ENCODE measurements around the gene S100A2.
"Not testable (repeated sequence)": the region's sequence is repeated elsewhere in the genome, so short reads cannot be mapped to it uniquely, and the experiment has no call there.

S100A2 gene

GRCh38 chr1:153531638-153532037 is 34.0 kb downstream of the S100A2 start:
- Histone ChIP-seq H3K9me3 (ENCODE audit: control insufficient read depth, insufficient read depth, low read length) (no peaks in the 10 kb centered on the region), H3K27ac (ENCODE audit: low read length) (no peak overlapping the region), H3K27me3 (ENCODE audit: control insufficient read depth, insufficient read depth, low read length) (no peaks in the 10 kb centered on the region), H3K4me3 (ENCODE audit: low read length) (no peak overlapping the region), H3K36me3 (ENCODE audit: control insufficient read depth, insufficient read depth, low read length) (no peaks in the 10 kb centered on the region), H3K4me1 (ENCODE audit: control insufficient read depth, insufficient read depth, low read length) (peaks cover 15% of the 10 kb centered on the region; the same call in 1 of the 2 replicates)
- no CpG with 5 or more reads among the region's 3 CpGs for WGBS (ENCODE audit: insufficient coverage, insufficient read length)
- no peak for DNase-seq (ENCODE audit: low read depth, low spot score)

GRCh38 chr1:153527683-153528040 is 38.0 kb downstream of the S100A2 start:
- H3K4me1 ChIP-seq (ENCODE audit: control insufficient read depth, insufficient read depth, low read length): peaks cover 3% of the 10 kb centered on the region; the same call in 1 of the 2 replicates
- H3K36me3 ChIP-seq (ENCODE audit: control insufficient read depth, insufficient read depth, low read length): no peaks in the 10 kb centered on the region
- no peak for DNase-seq (ENCODE audit: low read depth, low spot score)
- WGBS (ENCODE audit: insufficient coverage, insufficient read length): no CpG with 5 or more reads among the region's 5 CpGs
- no peaks in the 10 kb centered on the region for H3K9me3 ChIP-seq (ENCODE audit: control insufficient read depth, insufficient read depth, low read length)
- no peak overlapping the region for H3K27ac ChIP-seq (ENCODE audit: low read length)
- H3K4me3 ChIP-seq (ENCODE audit: low read length): no peak overlapping the region
- no peaks in the 10 kb centered on the region for H3K27me3 ChIP-seq (ENCODE audit: control insufficient read depth, insufficient read depth, low read length)

GRCh38 chr1:153527023-153527682 is 38.5 kb downstream of the S100A2 start:
- peaks cover 3% of the 10 kb centered on the region; the same call in 1 of the 2 replicates for H3K4me1 ChIP-seq (ENCODE audit: control insufficient read depth, insufficient read depth, low read length)
- WGBS (ENCODE audit: insufficient coverage, insufficient read length): no CpG with 5 or more reads among the region's 8 CpGs
- no peak for DNase-seq (ENCODE audit: low read depth, low spot score)
- H3K27ac ChIP-seq (ENCODE audit: low read length): no peak overlapping the region
- H3K9me3 ChIP-seq (ENCODE audit: control insufficient read depth, insufficient read depth, low read length): no peaks in the 10 kb centered on the region
- no peaks in the 10 kb centered on the region for H3K36me3 ChIP-seq (ENCODE audit: control insufficient read depth, insufficient read depth, low read length)
- no peaks in the 10 kb centered on the region for H3K27me3 ChIP-seq (ENCODE audit: control insufficient read depth, insufficient read depth, low read length)
- no peak overlapping the region for H3K4me3 ChIP-seq (ENCODE audit: low read length)

GRCh38 chr1:153526132-153526543 is 39.5 kb downstream of the S100A2 start:
- Histone ChIP-seq H3K9me3 (ENCODE audit: control insufficient read depth, insufficient read depth, low read length) (no peaks in the 10 kb centered on the region), H3K4me3 (ENCODE audit: low read length) (no peak overlapping the region), H3K4me1 (ENCODE audit: control insufficient read depth, insufficient read depth, low read length) (peaks cover 3% of the 10 kb centered on the region; the same call in 1 of the 2 replicates), H3K27ac (ENCODE audit: low read length) (no peak overlapping the region), H3K36me3 (ENCODE audit: control insufficient read depth, insufficient read depth, low read length) (no peaks in the 10 kb centered on the region), H3K27me3 (ENCODE audit: control insufficient read depth, insufficient read depth, low read length) (no peaks in the 10 kb centered on the region)
- no CpG with 5 or more reads among the region's 8 CpGs for WGBS (ENCODE audit: insufficient coverage, insufficient read length)
- DNase-seq (ENCODE audit: low read depth, low spot score): no peak

GRCh38 chr1:153525088-153525728 is 40.4 kb downstream of the S100A2 start:
- H3K9me3 ChIP-seq (ENCODE audit: control insufficient read depth, insufficient read depth, low read length): no peaks in the 10 kb centered on the region
- DNase-seq (ENCODE audit: low read depth, low spot score): no peak
- H3K27me3 ChIP-seq (ENCODE audit: control insufficient read depth, insufficient read depth, low read length): no peaks in the 10 kb centered on the region
- H3K4me1 ChIP-seq (ENCODE audit: control insufficient read depth, insufficient read depth, low read length): peaks cover 4% of the 10 kb centered on the region
- H3K36me3 ChIP-seq (ENCODE audit: control insufficient read depth, insufficient read depth, low read length): no peaks in the 10 kb centered on the region
- no peak overlapping the region for H3K4me3 ChIP-seq (ENCODE audit: low read length)
- H3K27ac ChIP-seq (ENCODE audit: low read length): no peak overlapping the region
- WGBS (ENCODE audit: insufficient coverage, insufficient read length): no CpG with 5 or more reads among the region's 3 CpGs

GRCh38 chr1:153522353-153523048 is 43.1 kb downstream of the S100A2 start:
- WGBS (ENCODE audit: insufficient coverage, insufficient read length): no CpG with 5 or more reads among the region's 14 CpGs
- not testable (repeated sequence) for H3K36me3 ChIP-seq (ENCODE audit: control insufficient read depth, insufficient read depth, low read length); H3K4me3 ChIP-seq (ENCODE audit: low read length); H3K27me3 ChIP-seq (ENCODE audit: control insufficient read depth, insufficient read depth, low read length); H3K27ac ChIP-seq (ENCODE audit: low read length); H3K4me1 ChIP-seq (ENCODE audit: control insufficient read depth, insufficient read depth, low read length); H3K9me3 ChIP-seq (ENCODE audit: control insufficient read depth, insufficient read depth, low read length); DNase-seq (ENCODE audit: low read depth, low spot score)

- H3K4me3 ChIP-seq (ENCODE audit: low read length): not testable (repeated sequence)
- WGBS (ENCODE audit: insufficient coverage, insufficient read length): no CpG with 5 or more reads among the region's 37 CpGs
Measured at GRCh38 chr1:153521808-153522207, 43.8 kb downstream of the S100A2 start.

GRCh38 chr1:153520818-153521476 is 44.7 kb downstream of the S100A2 start:
- WGBS (ENCODE audit: insufficient coverage, insufficient read length): no CpG with 5 or more reads among the region's 4 CpGs

More at GRCh38 chr1:153521808-153522207, 43.8 kb downstream of the S100A2 start:
- not testable (repeated sequence) for H3K4me1 ChIP-seq (ENCODE audit: control insufficient read depth, insufficient read depth, low read length); H3K27me3 ChIP-seq (ENCODE audit: control insufficient read depth, insufficient read depth, low read length); DNase-seq (ENCODE audit: low read depth, low spot score); H3K9me3 ChIP-seq (ENCODE audit: control insufficient read depth, insufficient read depth, low read length); H3K36me3 ChIP-seq (ENCODE audit: control insufficient read depth, insufficient read depth, low read length); H3K27ac ChIP-seq (ENCODE audit: low read length)

GRCh38 chr1:153520137-153520691 is 45.4 kb downstream of the S100A2 start:
- H3K9me3 ChIP-seq (ENCODE audit: control insufficient read depth, insufficient read depth, low read length); H3K27me3 ChIP-seq (ENCODE audit: control insufficient read depth, insufficient read depth, low read length); H3K27ac ChIP-seq (ENCODE audit: low read length); H3K36me3 ChIP-seq (ENCODE audit: control insufficient read depth, insufficient read depth, low read length); H3K4me3 ChIP-seq (ENCODE audit: low read length); DNase-seq (ENCODE audit: low read depth, low spot score); H3K4me1 ChIP-seq (ENCODE audit: control insufficient read depth, insufficient read depth, low read length): not testable (repeated sequence)
- no CpG with 5 or more reads among the region's 5 CpGs for WGBS (ENCODE audit: insufficient coverage, insufficient read length)

More at GRCh38 chr1:153520818-153521476, 44.7 kb downstream of the S100A2 start:
- Histone ChIP-seq H3K4me3 (ENCODE audit: low read length) (no peak overlapping the region), H3K36me3 (ENCODE audit: control insufficient read depth, insufficient read depth, low read length) (no peaks in the 10 kb centered on the region), H3K27me3 (ENCODE audit: control insufficient read depth, insufficient read depth, low read length) (no peaks in the 10 kb centered on the region; the same call in 1 of the 2 replicates), H3K27ac (ENCODE audit: low read length) (no peak overlapping the region), H3K9me3 (ENCODE audit: control insufficient read depth, insufficient read depth, low read length) (no peaks in the 10 kb centered on the region), H3K4me1 (ENCODE audit: control insufficient read depth, insufficient read depth, low read length) (peaks cover 2% of the 10 kb centered on the region)
- DNase-seq (ENCODE audit: low read depth, low spot score): no peak

GRCh38 chr1:153519242-153519641 is 46.4 kb downstream of the S100A2 start:
- DNase-seq (ENCODE audit: low read depth, low spot score): no peak
- H3K9me3 ChIP-seq (ENCODE audit: control insufficient read depth, insufficient read depth, low read length): no peaks in the 10 kb centered on the region
- H3K4me1 ChIP-seq (ENCODE audit: control insufficient read depth, insufficient read depth, low read length): peaks cover 2% of the 10 kb centered on the region
- no CpG with 5 or more reads among the region's 3 CpGs for WGBS (ENCODE audit: insufficient coverage, insufficient read length)
- no peak overlapping the region for H3K27ac ChIP-seq (ENCODE audit: low read length)
- H3K36me3 ChIP-seq (ENCODE audit: control insufficient read depth, insufficient read depth, low read length): no peaks in the 10 kb centered on the region
- H3K27me3 ChIP-seq (ENCODE audit: control insufficient read depth, insufficient read depth, low read length): no peaks in the 10 kb centered on the region; the same call in 1 of the 2 replicates
- H3K4me3 ChIP-seq (ENCODE audit: low read length): no peak overlapping the region
